Mucosa of stomach (tissue), 1 donor: ENCODE results near the gene SLC26A8.
"Not testable (repeated sequence)": the region's sequence is repeated elsewhere in the genome, so short reads cannot be mapped to it uniquely, and the experiment has no call there.

Experiments used
- H3K27me3 ChIP-seq: one replicate; pipeline ENCODE4 v1.7.0; 2013; ENCODE audit warnings: mild to moderate bottlenecking, low read length; ENCODE audit not compliant: control insufficient read depth, insufficient read depth
- H3K36me3 ChIP-seq: one replicate; pipeline ENCODE4 v1.7.0; 2013; ENCODE audit warnings: low read length; ENCODE audit not compliant: control insufficient read depth, insufficient read depth
- H3K4me1 ChIP-seq: one replicate; pipeline ENCODE4 v1.7.0; 2013; ENCODE audit warnings: mild to moderate bottlenecking, low read length; ENCODE audit not compliant: control insufficient read depth, insufficient read depth
- H3K4me3 ChIP-seq: one replicate; pipeline ENCODE4 v1.7.0; 2013; ENCODE audit warnings: low read length
- H3K9ac ChIP-seq: one replicate; pipeline ENCODE4 v1.7.0; 2013; ENCODE audit warnings: mild to moderate bottlenecking, low read length, moderate library complexity
- H3K9me3 ChIP-seq: one replicate; pipeline ENCODE4 v1.7.0; 2013; ENCODE audit warnings: mild to moderate bottlenecking, low read length, moderate library complexity; ENCODE audit not compliant: control insufficient read depth
- donor health status: Pancreatic carcinoma.

The SLC26A8 gene

GRCh38 chr6:35916056-35916455 lies 108.4 kb downstream of the SLC26A8 start:
- H3K36me3 ChIP-seq = no peaks in the 10 kb centered on the region
- no peak overlapping the region for H3K9ac ChIP-seq
- H3K27me3 ChIP-seq = no peaks in the 10 kb centered on the region
- no peaks in the 10 kb centered on the region for H3K9me3 ChIP-seq
- H3K4me3 ChIP-seq = no peak overlapping the region
- H3K4me1 ChIP-seq = peaks cover 12% of the 10 kb centered on the region

- H3K9ac ChIP-seq = no peak overlapping the region
- peaks cover 9% of the 10 kb centered on the region for H3K36me3 ChIP-seq
- no peaks in the 10 kb centered on the region for H3K27me3 ChIP-seq
Observed at GRCh38 chr6:35914536-35914935, 109.9 kb downstream of the SLC26A8 start.

GRCh38 chr6:35911871-35912653 lies 112.4 kb downstream of the SLC26A8 start:
- peaks cover 15% of the 10 kb centered on the region for H3K36me3 ChIP-seq
- no peaks in the 10 kb centered on the region for H3K4me1 ChIP-seq
- no peak overlapping the region for H3K4me3 ChIP-seq
- H3K27me3 ChIP-seq = no peaks in the 10 kb centered on the region
- H3K9ac ChIP-seq = no peak overlapping the region
- H3K9me3 ChIP-seq = no peaks in the 10 kb centered on the region

More at GRCh38 chr6:35914536-35914935, 109.9 kb downstream of the SLC26A8 start:
- no peak overlapping the region for H3K4me3 ChIP-seq
- no peaks in the 10 kb centered on the region for H3K9me3 ChIP-seq
- H3K4me1 ChIP-seq = peaks cover 9% of the 10 kb centered on the region

GRCh38 chr6:35909571-35909970 lies 114.9 kb downstream of the SLC26A8 start:
- peaks cover 15% of the 10 kb centered on the region for H3K36me3 ChIP-seq
- not testable (repeated sequence) for H3K9me3 ChIP-seq, H3K4me3 ChIP-seq, H3K4me1 ChIP-seq, H3K9ac ChIP-seq, H3K27me3 ChIP-seq

GRCh38 chr6:35908753-35909401 lies 115.6 kb downstream of the SLC26A8 start:
- not testable (repeated sequence) for H3K4me1 ChIP-seq, H3K9ac ChIP-seq, H3K27me3 ChIP-seq, H3K4me3 ChIP-seq, H3K9me3 ChIP-seq
- H3K36me3 ChIP-seq = peaks cover 15% of the 10 kb centered on the region

- Histone ChIP-seq H3K36me3 (peaks cover 15% of the 10 kb centered on the region), H3K27me3 (no peaks in the 10 kb centered on the region), H3K4me3 (no peak overlapping the region), H3K4me1 (no peaks in the 10 kb centered on the region), H3K9me3 (no peaks in the 10 kb centered on the region), H3K9ac (no peak overlapping the region)
Observed at GRCh38 chr6:35907750-35908149, 116.7 kb downstream of the SLC26A8 start.

GRCh38 chr6:35906499-35906846 lies 118.0 kb downstream of the SLC26A8 start:
- Histone ChIP-seq H3K9me3 (no peaks in the 10 kb centered on the region), H3K27me3 (no peaks in the 10 kb centered on the region), H3K4me1 (no peaks in the 10 kb centered on the region), H3K9ac (no peak overlapping the region), H3K36me3 (peaks cover 15% of the 10 kb centered on the region), H3K4me3 (no peak overlapping the region)

GRCh38 chr6:35905841-35906498 lies 118.5 kb downstream of the SLC26A8 start:
- peaks cover 15% of the 10 kb centered on the region for H3K36me3 ChIP-seq
- H3K4me3 ChIP-seq = no peak overlapping the region
- no peaks in the 10 kb centered on the region for H3K27me3 ChIP-seq
- no peak overlapping the region for H3K9ac ChIP-seq
- H3K4me1 ChIP-seq = no peaks in the 10 kb centered on the region
- no peaks in the 10 kb centered on the region for H3K9me3 ChIP-seq

- H3K9me3 ChIP-seq = no peaks in the 10 kb centered on the region
- peaks cover 10% of the 10 kb centered on the region for H3K36me3 ChIP-seq
- H3K9ac ChIP-seq = no peak overlapping the region
- H3K4me1 ChIP-seq = no peaks in the 10 kb centered on the region
- no peak overlapping the region for H3K4me3 ChIP-seq
- no peaks in the 10 kb centered on the region for H3K27me3 ChIP-seq
Observed at GRCh38 chr6:35905141-35905785, 119.2 kb downstream of the SLC26A8 start.

- Histone ChIP-seq H3K36me3 (no peaks in the 10 kb centered on the region), H3K9ac (no peak overlapping the region), H3K4me3 (no peak overlapping the region), H3K4me1 (no peaks in the 10 kb centered on the region), H3K9me3 (no peaks in the 10 kb centered on the region), H3K27me3 (no peaks in the 10 kb centered on the region)
Observed at GRCh38 chr6:35903679-35904078, 120.8 kb downstream of the SLC26A8 start.

GRCh38 chr6:35900448-35900847 lies 124.0 kb downstream of the SLC26A8 start:
- no peaks in the 10 kb centered on the region for H3K27me3 ChIP-seq
- no peak overlapping the region for H3K9ac ChIP-seq
- H3K4me3 ChIP-seq = no peak overlapping the region
- no peaks in the 10 kb centered on the region for H3K9me3 ChIP-seq
- no peaks in the 10 kb centered on the region for H3K4me1 ChIP-seq
- H3K36me3 ChIP-seq = no peaks in the 10 kb centered on the region

- Histone ChIP-seq H3K27me3 (no peaks in the 10 kb centered on the region), H3K36me3 (no peaks in the 10 kb centered on the region), H3K9ac (no peak overlapping the region), H3K4me3 (no peak overlapping the region), H3K4me1 (no peaks in the 10 kb centered on the region), H3K9me3 (no peaks in the 10 kb centered on the region)
Observed at GRCh38 chr6:35898003-35898402, 126.4 kb downstream of the SLC26A8 start.
